H1 (cell line): Measurements from ENCODE around the gene FHIT. TPM values are rescaled to one million over a fixed set of nuclear protein-coding genes. Genes with fewer than 3 reads are reported as not detected.

Experiments
- CTCF ChIA-PET: fragments of 300-600 bp; sonication (Branson Sonifier 250); formaldehyde crosslinking; loops from one replicate; lab custom pipeline; 2021; ENCODE audit not compliant: partially characterized antibody; lab: Charles Lee
- POLR2A ChIA-PET: fragments of 300-600 bp; sonication (Branson Sonifier 250); formaldehyde crosslinking; loops from one replicate; lab custom pipeline; 2021; ENCODE audit warnings: inconsistent platforms; ENCODE audit not compliant: partially characterized antibody; lab: Charles Lee
- DNase-seq, 2 experiments: peaks; one replicate each; pipeline versions ENCODE4 v3.0.0 to v3.0.0-alpha.2; 2010 to 2022; ENCODE audit warnings: low spot score in 2 of 2, low read depth in 1 of 2, mixed read lengths in 1 of 2
- FAIRE-seq: peaks from 2 replicates; lab custom pipeline; 2011; peaks lifted over from hg19 to GRCh38; lab: Jason Lieb, UNC
- H2AFZ ChIP-seq: 2 replicates; pipeline ENCODE4 v1.8.1; 2012; ENCODE audit warnings: low read length, inconsistent platforms
- H2AK5ac ChIP-seq: 2 replicates; pipeline ENCODE4 v1.6.1; 2013; ENCODE audit warnings: low read depth, low read length
- H2BK120ac ChIP-seq: replicated peaks from 2 replicates; pipeline ENCODE3; 2013; ENCODE audit warnings: low read depth, low read length, inconsistent platforms
- H2BK12ac ChIP-seq: 2 replicates; pipeline ENCODE4 v1.6.1; 2013; ENCODE audit warnings: low read depth, low read length
- H2BK15ac ChIP-seq: 2 replicates; pipeline ENCODE4 v1.6.1; 2013; ENCODE audit warnings: low read length
- H2BK20ac ChIP-seq: 2 replicates; pipeline ENCODE4 v1.6.1; 2013; ENCODE audit warnings: low read length
- H2BK5ac ChIP-seq: 2 replicates; pipeline ENCODE4 v1.6.1; 2013; ENCODE audit warnings: low read depth, low read length
- H3K14ac ChIP-seq: 2 replicates; pipeline ENCODE4 v1.6.1; 2013; ENCODE audit warnings: inconsistent platforms; ENCODE audit not compliant: insufficient read length
- H3K18ac ChIP-seq: 2 replicates; pipeline ENCODE4 v1.6.1; 2013; ENCODE audit warnings: low read length; ENCODE audit errors: extremely low read depth
- H3K23ac ChIP-seq: 2 replicates; pipeline ENCODE4 v1.6.1; 2013; ENCODE audit warnings: inconsistent platforms; ENCODE audit not compliant: insufficient read length
- H3K23me2 ChIP-seq: 2 replicates; pipeline ENCODE4 v1.6.1; 2013; ENCODE audit warnings: low read depth, low read length
- H3K27ac ChIP-seq: 2 replicates; pipeline ENCODE4 v1.6.1; 2011; ENCODE audit warnings: low read depth, low read length, inconsistent platforms
- H3K27me3 ChIP-seq, 4 experiments: replicated peaks in 1 of 4; 1 replicate in 1 of 4; 2 replicates in 3 of 4; pipeline versions ENCODE4 v1.6.1 to v1.8.1; 2011 to 2013; ENCODE audit warnings: low read length in 3 of 4, mild to moderate bottlenecking in 3 of 4, inconsistent platforms in 2 of 4, mixed read lengths in 2 of 4, moderate library complexity in 1 of 4; ENCODE audit not compliant: control insufficient read depth in 3 of 4, insufficient read depth in 3 of 4; ENCODE audit errors: extremely low read depth in 1 of 4
- H3K36me3 ChIP-seq, 4 experiments: 2 replicates each; pipeline versions ENCODE4 v1.6.1 to v1.8.1; 2011 to 2013; ENCODE audit warnings: mild to moderate bottlenecking in 4 of 4, low read length in 3 of 4, moderate library complexity in 2 of 4, control low read depth in 1 of 4, inconsistent platforms in 1 of 4; ENCODE audit not compliant: insufficient read depth in 4 of 4, control insufficient read depth in 2 of 4
- H3K4ac ChIP-seq: replicated peaks from 2 replicates; pipeline ENCODE3; 2013; ENCODE audit warnings: low read length, low read depth, mixed read lengths, inconsistent platforms; ENCODE audit not compliant: insufficient read length
- H3K4me1 ChIP-seq, 4 experiments: replicated peaks in 1 of 4; 1 replicate in 1 of 4; 2 replicates in 3 of 4; pipeline versions ENCODE4 v1.6.1 to v1.8.1; 2011 to 2013; ENCODE audit warnings: low read length in 3 of 4, inconsistent platforms in 2 of 4, mixed read lengths in 1 of 4; ENCODE audit not compliant: insufficient read depth in 4 of 4, control insufficient read depth in 3 of 4
- H3K4me2 ChIP-seq, 2 experiments: 2 replicates each; pipeline versions ENCODE4 v1.6.1 to v1.8.1; 2011 to 2013; ENCODE audit warnings: low read depth in 2 of 2, low read length in 2 of 2, control low read depth in 1 of 2, inconsistent platforms in 1 of 2, mild to moderate bottlenecking in 1 of 2; ENCODE audit not compliant: insufficient read depth in 1 of 2
- H3K4me3 ChIP-seq, 4 experiments: fragments of 200-600, 300-600 bp in 1 of 4; sonication (generic), shearing (Covaris generic), sonication (Bioruptor Twin) in 1 of 4; 2 replicates each; pipeline versions ENCODE4 v1.5.1 to v1.8.1; 2011 to 2016; ENCODE audit warnings: low read length in 4 of 4, low read depth in 3 of 4, control low read depth in 2 of 4, inconsistent platforms in 2 of 4, mild to moderate bottlenecking in 2 of 4, mixed read lengths in 1 of 4, moderate library complexity in 1 of 4; ENCODE audit not compliant: insufficient read depth in 2 of 4; ENCODE audit errors: extremely low read depth in 1 of 4
- H3K56ac ChIP-seq: replicated peaks from 2 replicates; pipeline ENCODE3; 2013; ENCODE audit warnings: low read depth, mild to moderate bottlenecking, mixed read lengths, low read length, inconsistent platforms; ENCODE audit not compliant: insufficient read length
- H3K79me1 ChIP-seq: 2 replicates; pipeline ENCODE4 v1.6.1; 2013; ENCODE audit warnings: low read depth, low read length, control low read depth
- H3K79me2 ChIP-seq, 2 experiments: 2 replicates each; pipeline versions ENCODE4 v1.6.1 to v1.8.1; 2012 to 2013; ENCODE audit warnings: low read length in 2 of 2, mild to moderate bottlenecking in 2 of 2, inconsistent platforms in 1 of 2; ENCODE audit not compliant: insufficient read depth in 2 of 2, control insufficient read depth in 1 of 2
- H3K9ac ChIP-seq, 4 experiments: replicated peaks in 1 of 4; 1 replicate in 1 of 4; 2 replicates in 3 of 4; pipeline versions ENCODE4 v1.6.1 to v1.8.1; 2011 to 2013; ENCODE audit warnings: low read depth in 3 of 4, low read length in 3 of 4, control low read depth in 2 of 4, mild to moderate bottlenecking in 2 of 4, moderate library complexity in 2 of 4, inconsistent platforms in 1 of 4; ENCODE audit errors: extremely low read depth in 1 of 4
- H3K9me3 ChIP-seq, 2 experiments: 2 replicates each; pipeline versions ENCODE4 v1.6.1 to v1.8.1; 2012 to 2013; ENCODE audit warnings: mild to moderate bottlenecking in 2 of 2, moderate library complexity in 2 of 2, control low read depth in 1 of 2, inconsistent platforms in 1 of 2, low read depth in 1 of 2, low read length in 1 of 2, mixed read lengths in 1 of 2; ENCODE audit not compliant: insufficient read depth in 2 of 2
- H4K20me1 ChIP-seq, 2 experiments: replicated peaks in 1 of 2; 2 replicates each; pipeline versions ENCODE3 to v1.8.1; 2011 to 2013; ENCODE audit warnings: inconsistent platforms in 2 of 2, low read length in 2 of 2, mild to moderate bottlenecking in 1 of 2; ENCODE audit not compliant: insufficient read depth in 2 of 2, control insufficient read depth in 1 of 2
- H4K5ac ChIP-seq: 2 replicates; pipeline ENCODE4 v1.6.1; 2013; ENCODE audit warnings: low read length, low read depth, mixed read lengths, inconsistent platforms; ENCODE audit not compliant: insufficient read length
- H4K8ac ChIP-seq: 2 replicates; pipeline ENCODE4 v1.8.0; 2013; ENCODE audit warnings: mild to moderate bottlenecking, moderate library complexity, low read length, inconsistent platforms; ENCODE audit not compliant: insufficient read depth; ENCODE audit errors: extremely low read depth
- H4K91ac ChIP-seq: replicated peaks from 2 replicates; pipeline ENCODE3; 2013; ENCODE audit warnings: low read length, mixed read lengths, inconsistent platforms; ENCODE audit not compliant: insufficient read length
- ATF2 ChIP-seq: IDR thresholded peaks from 2 replicates; pipeline ENCODE4 v1.6.1; 2012; ENCODE audit warnings: low read length, inconsistent platforms
- BRCA1 ChIP-seq: IDR thresholded peaks from 2 replicates; pipeline ENCODE4 v1.6.1; 2012; ENCODE audit warnings: low read depth, low read length, improper control_type of control experiment
- CBX5 ChIP-seq: fragments of 300-800, 300-1000 bp; sonication (generic); IDR thresholded peaks from 2 replicates; pipeline ENCODE4 v1.7.1; 2016; ENCODE audit warnings: antibody characterized with exemption, low read length, low read depth
- JUN ChIP-seq: IDR thresholded peaks from 2 replicates; pipeline ENCODE4 v1.6.1; 2011; ENCODE audit warnings: low read depth, mild to moderate bottlenecking, improper control_type of control experiment, low read length
- KDM1A ChIP-seq: fragments of 200-600, 300-600 bp; sonication (generic); IDR thresholded peaks from 2 replicates; pipeline ENCODE4 v1.7.1; 2016; ENCODE audit warnings: mild to moderate bottlenecking, low read length, borderline replicate concordance
- KDM5A ChIP-seq: fragments of 200-600 bp; IDR thresholded peaks from 2 replicates; pipeline ENCODE4 v1.7.1; 2012; ENCODE audit warnings: mild to moderate bottlenecking, low read length, inconsistent platforms, mixed read lengths
- MAFK ChIP-seq: IDR thresholded peaks from 2 replicates; pipeline ENCODE4 v1.6.1; 2012; ENCODE audit warnings: low read depth, mild to moderate bottlenecking, improper control_type of control experiment, low read length
- POLR2AphosphoS5 ChIP-seq: IDR thresholded peaks from 2 replicates; pipeline ENCODE4 v1.6.1; 2011; ENCODE audit warnings: low read depth, low read length
- RXRA ChIP-seq: IDR thresholded peaks from 2 replicates; pipeline ENCODE4 v1.6.1; 2011; ENCODE audit warnings: low read depth, mild to moderate bottlenecking, low read length, moderate library complexity; ENCODE audit not compliant: insufficient read depth
- SIX5 ChIP-seq: IDR thresholded peaks from 2 replicates; pipeline ENCODE4 v1.6.1; 2011; ENCODE audit warnings: mild to moderate bottlenecking, low read depth, low read length
- SP4 ChIP-seq: IDR thresholded peaks from 2 replicates; pipeline ENCODE4 v1.6.1; 2012; ENCODE audit warnings: low read length, inconsistent platforms
- ZNF274 ChIP-seq: IDR thresholded peaks from 2 replicates; pipeline ENCODE4 v1.7.0; 2012; ENCODE audit warnings: low read length, borderline replicate concordance; ENCODE audit errors: extremely low read depth
- WGBS, 2 experiments: shearing (Covaris generic) in 1 of 2; methylation state at CpG; one replicate each; pipeline versions ENCODE4 v1.1.6 to v1.1.7; 2013 to 2015; ENCODE audit warnings: low lambda C conversion rate in 2 of 2, mixed read lengths in 2 of 2, inconsistent platforms in 1 of 2, low coverage in 1 of 2, missing lambda C conversion rate in 1 of 2; ENCODE audit not compliant: insufficient replicate concordance in 2 of 2, insufficient coverage in 1 of 2, insufficient read length in 1 of 2; ENCODE audit errors: extremely low coverage in 1 of 2, missing lambda C conversion rate in 1 of 2; 5-methylcytosine and 5-hydroxymethylcytosine counted together
- polyA plus RNA-seq, 7 experiments: library from polyadenylated mRNA; depleted of rRNA in 3 of 7; stranded (reverse) in 5 of 7; unstranded in 2 of 7; fragments of >200 nt in 5 of 7; fragments of 200-250 nt in 2 of 7; gene quantifications; 1 replicate in 5 of 7; 2 replicates in 1 of 7; 4 replicates in 1 of 7; pipeline versions ENCODE4 v1.2.1 to v1.2.3, GENCODE V29; 2011 to 2013; ENCODE audit warnings: missing spikeins in 2 of 7, mixed read lengths in 2 of 7
- total RNA-seq: library from RNA; stranded (reverse); fragmentation: NEBNext Ultra II Directional; extraction: Animal tissue kit (Norgen Biotek cat#: 25700); gene quantifications from 2 replicates; pipeline ENCODE4 v1.2.1, GENCODE V29; 2021
- TF ChIP-seq, protein P1 (sequence below): IDR thresholded peaks from 2 replicates; pipeline ENCODE4 v1.6.1; 2011; ENCODE audit warnings: low read length, improper control_type of control experiment

The FHIT gene
- total and polyA plus RNA-seq, 2 of the 8 experiments (the other 6 are each of a cell fraction or from before 2014, with no cell fraction given): 1.2 to 3.2 TPM

- Histone ChIP-seq H3K27ac (no peak overlapping the region), H3K23me2 (no peaks in the 10 kb centered on the region), H3K9me3 (no peaks in the 10 kb centered on the region), H3K79me2 (no peaks in the 10 kb centered on the region), H3K4me3 (no peak overlapping the region), H3K4me2 (no peak overlapping the region), H3K9ac (no peak overlapping the region), H2AK5ac (no peak overlapping the region), H4K5ac (no peak overlapping the region), H3K36me3 (no peaks in the 10 kb centered on the region), H2BK12ac (no peak overlapping the region), H4K91ac (no peak overlapping the region), H3K4me1 (peaks cover 0 to 2% (median 0%) of the 10 kb centered on the region in 4 experiments; a peak in 2 of 7 replicates), H2BK20ac (no peak overlapping the region), H2BK120ac (no peak overlapping the region), H3K27me3 (no peaks in the 10 kb centered on the region; a peak in 1 of 7 replicates), H3K4ac (no peak overlapping the region), H4K20me1 (no peaks in the 10 kb centered on the region), H3K18ac (no peak overlapping the region), H4K8ac (no peak overlapping the region), H3K79me1 (no peaks in the 10 kb centered on the region), H3K56ac (no peak overlapping the region), H2AFZ (no peak overlapping the region), H2BK15ac (no peak overlapping the region), H3K14ac (no peak overlapping the region), H2BK5ac (no peak overlapping the region), H3K23ac (no peak overlapping the region)
- 91% methylated on average over 2 of the region's 2 CpGs; no CpG with 5 or more reads in 1 of the 2 experiments for WGBS, 2 experiments
- ChIA-PET CTCF (interaction anchor here (0.6 kb wide), 1 partner anchor 321 kb away, joined by 3 read pairs; no protein-coding TSS in a partner anchor), POLR2A (no interaction called here)
- no peak for DNase-seq
- FAIRE-seq: no peak
- TF ChIP-seq JUN (no peak), RXRA (no peak), CBX5 (no peak), MAFK (no peak), ATF2 (no peak), ZNF274 (no peak), POLR2AphosphoS5 (no peak), BRCA1 (no peak), SP4 (no peak), KDM1A (no peak), KDM5A (no peak), SIX5 (no peak)
- TF ChIP-seq, protein P1, sequence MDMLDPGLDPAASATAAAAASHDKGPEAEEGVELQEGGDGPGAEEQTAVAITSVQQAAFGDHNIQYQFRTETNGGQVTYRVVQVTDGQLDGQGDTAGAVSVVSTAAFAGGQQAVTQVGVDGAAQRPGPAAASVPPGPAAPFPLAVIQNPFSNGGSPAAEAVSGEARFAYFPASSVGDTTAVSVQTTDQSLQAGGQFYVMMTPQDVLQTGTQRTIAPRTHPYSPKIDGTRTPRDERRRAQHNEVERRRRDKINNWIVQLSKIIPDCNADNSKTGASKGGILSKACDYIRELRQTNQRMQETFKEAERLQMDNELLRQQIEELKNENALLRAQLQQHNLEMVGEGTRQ: no peak
Measured at GRCh38 chr3:60652829-60653228, 598.4 kb downstream of the FHIT start.
